Heart right ventricle (tissue), 16 donors: Measurements from ENCODE around the gene TSTD2. TPM values are rescaled to one million over a fixed set of nuclear protein-coding genes. Genes with fewer than 3 reads are reported as not detected.

Source experiments
- ATAC-seq, 8 donors: fragments of 200-7000 bp; cut with Tn5 transposase; one replicate each; pipeline ENCODE4 v1.9.1; 2020; ENCODE audit warnings: mild to moderate bottlenecking in 8 of 8, moderate library complexity in 8 of 8, moderate number of reproducible peaks in 1 of 8
- DNase-seq, 2 donors: peaks; one replicate each; pipeline ENCODE4 v3.0.0-alpha.2; 2020
- H3K27ac ChIP-seq, 10 donors: fragments of 200-600 bp; sonication (generic) in 2 of 10; one replicate each; pipeline versions ENCODE4 v1.5.0 to v1.8.0; 2020 to 2022; ENCODE audit warnings: mild to moderate bottlenecking in 3 of 10
- H3K27me3 ChIP-seq, 7 donors: fragments of 200-600 bp; one replicate each; pipeline ENCODE4 v1.8.0; 2021 to 2022; ENCODE audit warnings: mild to moderate bottlenecking in 2 of 7
- H3K36me3 ChIP-seq, 9 donors: fragments of 200-600 bp; sonication (generic) in 1 of 9; one replicate each; pipeline versions ENCODE4 v1.5.0 to v1.8.0; 2020 to 2022; ENCODE audit warnings: mild to moderate bottlenecking in 2 of 9
- H3K4me1 ChIP-seq, 9 donors: fragments of 200-600 bp; sonication (generic) in 1 of 9; one replicate each; pipeline versions ENCODE4 v1.5.0 to v1.8.0; 2020 to 2022; ENCODE audit warnings: mild to moderate bottlenecking in 4 of 9
- H3K4me3 ChIP-seq, 10 donors: fragments of 200-600 bp; sonication (generic) in 2 of 10; one replicate each; pipeline versions ENCODE4 v1.5.0 to v1.8.0; 2020 to 2022; ENCODE audit warnings: mild to moderate bottlenecking in 7 of 10, moderate library complexity in 2 of 10
- H3K9me3 ChIP-seq, 11 donors: fragments of 200-600 bp in 10 of 11; sonication (generic) in 2 of 11; one replicate each; pipeline versions ENCODE4 v1.5.0 to v1.8.0; 2013 to 2022; ENCODE audit warnings: mild to moderate bottlenecking in 2 of 11, control low read depth in 1 of 11, moderate library complexity in 1 of 11
- CTCF ChIP-seq, 9 donors: fragments of 200-600 bp; sonication (generic) in 2 of 9; IDR thresholded peaks; one replicate each; pipeline versions ENCODE4 v1.5.0 to v1.8.0; 2021 to 2022; ENCODE audit warnings: antibody characterized with exemption in 9 of 9, mild to moderate bottlenecking in 5 of 9, moderate library complexity in 1 of 9
- WGBS, 2 donors: extraction: QIAGEN DNeasy Blood & Tissue Kit; methylation state at CpG; one replicate each; pipeline ENCODE4 v1.1.7; 2013; ENCODE audit warnings: inconsistent platforms in 1 of 2; 5-methylcytosine and 5-hydroxymethylcytosine counted together
- intact Hi-C, 10 donors: fragments of 100-400 bp; cut with DNase I; formaldehyde crosslinking; loops; one replicate each; pipeline versions ENCODE4 v1.11.1 to v1.14.2; 2022
- polyA plus RNA-seq, 2 donors: library from polyadenylated mRNA; stranded (reverse); fragments of 200-250 nt; gene quantifications; one replicate each; pipeline ENCODE4 v1.2.3, GENCODE V29; 2013
- total RNA-seq, 10 donors: library from RNA; stranded (reverse); fragmentation: NEBNext Ultra II Directional in 3 of 10; extraction: Animal tissue kit (Norgen Biotek cat#: 25700) in 3 of 10; gene quantifications; one replicate each; pipeline versions ENCODE4 v1.2.1 to v1.2.4, GENCODE V29; 2021 to 2023
- donor health status: Arrhythmogenic right ventricular cardiomyopathy.
- donor health status: ischemic (EF 13 %, LVEDD 7.1; RV severe dilation, severe dysfunction).
- donor health status: healthy with polysubstance abuse.
- donor health status: DM: no; HTN: yes; CAD: no.
- donor health status: DM: no; HTN: no; CAD: no.
- donor health status: ischemic (EF 25% LVEDD 6.9; RV normal size, moderate dysfunction).
- donor health status: ischemic (EF 25% LVEDD 5.7; RV mildly dilated, moderate dysfunction).
- donor health status: healthy.
- donor health status: DM: yes; HTN: yes; CAD: no.
- donor health status: Ischemic cardiomyopathy.
- donor health status: ischemic (EF 35%, LVEDD 5.7; RV mildly dilated, moderate dysfunction).
- donor health status: nonischemic (EF 11% LVEDD 7.7; RV severe dilation, severe dysfunction).
- donor health status: DM: yes; HTN: yes; CAD: no.
- donor health status: PGD.
- donor health status: ischemic (EF 29% LVEDD 5.4; RV normal size, mild dysfunction).
- donor health status: nonischemic (EF 23%, LVEDD 6.1; RV moderate dilation, normal function).

The TSTD2 gene
- total and polyA plus RNA-seq, 12 donors, result 8.5 to 29.4 (median 22.8) TPM

GRCh38 chr9:97665742-97666141, 32.6 kb upstream of the TSTD2 start:
- Histone ChIP-seq H3K4me3 (no peak overlapping the region), H3K9me3 (no peaks in the 10 kb centered on the region), H3K27ac (no peak overlapping the region), H3K27me3 (no peaks in the 10 kb centered on the region), H3K36me3 (peaks cover 0 to 100% (median 80%) of the 10 kb centered on the region in 9 donors), H3K4me1 (peaks cover 0 to 12% (median 0%) of the 10 kb centered on the region in 9 donors)
- intact Hi-C loops, result no loop called here
- ATAC-seq (no peak), DNase-seq (no peak)
- WGBS, 2 donors, result 96% methylated on average over 3 of the region's 3 CpGs
- TF ChIP-seq CTCF (IDR thresholded peaks at IDR 0.05), result no peak

GRCh38 chr9:97660847-97661246, 27.7 kb upstream of the TSTD2 start:
- Histone ChIP-seq H3K27ac (peak overlapping the region in 2 of 10 donors; percentile 23 to 65), H3K4me1 (peaks cover 0 to 19% (median 0%) of the 10 kb centered on the region in 9 donors), H3K36me3 (peaks cover 0 to 100% (median 65%) of the 10 kb centered on the region in 9 donors), H3K27me3 (no peaks in the 10 kb centered on the region), H3K9me3 (no peaks in the 10 kb centered on the region), H3K4me3 (no peak overlapping the region)
- WGBS, 2 donors, result 69 to 91% methylated on average over 2 of the region's 2 CpGs
- TF ChIP-seq CTCF (IDR thresholded peaks at IDR 0.05), result no peak
- no peak for DNase-seq
- no peak for ATAC-seq
- intact Hi-C loops, result no loop called here

- DNase-seq, result no peak
- no peak for TF ChIP-seq CTCF (IDR thresholded peaks at IDR 0.05)
- Histone ChIP-seq H3K9me3 (no peaks in the 10 kb centered on the region), H3K4me1 (peaks cover 0 to 19% (median 0%) of the 10 kb centered on the region in 9 donors), H3K4me3 (no peak overlapping the region), H3K36me3 (peaks cover 0 to 100% (median 62%) of the 10 kb centered on the region in 9 donors), H3K27ac (peak overlapping the region in 2 of 10 donors; percentile 23 to 65), H3K27me3 (no peaks in the 10 kb centered on the region)
- 75% methylated on average over 5 of the region's 5 CpGs for WGBS, 2 donors
- no peak for ATAC-seq
- intact Hi-C loops, result no loop called here
Observed at GRCh38 chr9:97660340-97660739, 27.2 kb upstream of the TSTD2 start.

GRCh38 chr9:97659771-97660170, 26.6 kb upstream of the TSTD2 start:
- DNase-seq, result no peak
- WGBS, 2 donors, result 90 to 92% methylated on average over 3 of the region's 3 CpGs
- no peak for ATAC-seq
- H3K9me3 ChIP-seq, result no peaks in the 10 kb centered on the region
- H3K4me1 ChIP-seq, result peaks cover 0 to 19% (median 0%) of the 10 kb centered on the region in 9 donors
- H3K4me3 ChIP-seq, result no peak overlapping the region
- no peak for TF ChIP-seq CTCF (IDR thresholded peaks at IDR 0.05)
- intact Hi-C loops, result no loop called here
- peaks cover 0 to 100% (median 59%) of the 10 kb centered on the region in 9 donors for H3K36me3 ChIP-seq
- H3K27me3 ChIP-seq, result no peaks in the 10 kb centered on the region
- H3K27ac ChIP-seq, result peak overlapping the region in 3 of 10 donors; percentile 6 to 65 (median 32)
